ENCODE results near the gene DRC7. TPM values are rescaled to one million over a fixed set of nuclear protein-coding genes. Genes with fewer than 3 reads are reported as not detected.

The DRC7 gene
- total and polyA plus RNA-seq, 10 of the 15 experiments (the other 5 are each of a cell fraction or from before 2014, with no cell fraction given): 0.06 to 0.49 (median 0.14) TPM; not detected in 4

- peak; percentile 85 for TF ChIP-seq EED (IDR thresholded peaks at IDR 0.05; ENCODE audit: low read depth)
- peak; percentile 63; the same call in 1 of the 2 replicates for TF ChIP-seq MTA2 (IDR thresholded peaks at IDR 0.05; ENCODE audit: low read depth)
- no peak for TF ChIP-seq SMAD1 (IDR thresholded peaks at IDR 0.05; ENCODE audit: low read depth, partially characterized antibody)
- no peak for TF ChIP-seq MYC (IDR thresholded peaks at IDR 0.05; ENCODE audit: insufficient read depth, insufficient read length, insufficient replicate concordance, low read length, severe bottlenecking)
- no peak for TF ChIP-seq CEBPB (IDR thresholded peaks at IDR 0.05; ENCODE audit: borderline replicate concordance in 1 of 2, low read depth in 2 of 2, low read length in 2 of 2)
- 0 out of 2 replicates have a peak, but pooled peaks have one; percentile 9 for TF ChIP-seq PAX5 (IDR thresholded peaks at IDR 0.05; ENCODE audit: borderline replicate concordance, low read depth, low read length)
- no peak for TF ChIP-seq PKNOX1 (IDR thresholded peaks at IDR 0.05)
- TF ChIP-seq EP300 (IDR thresholded peaks at IDR 0.05; ENCODE audit: borderline replicate concordance in 1 of 2, control insufficient read depth in 1 of 2, low read depth in 2 of 2, low read length in 2 of 2): 0 out of 4 replicates have a peak, but pooled peaks of 1 of the 2 experiments have one; percentile 42
- TF ChIP-seq HDAC6 (IDR thresholded peaks at IDR 0.05; ENCODE audit: unreplicated experiment): no peak
- no peak for TF ChIP-seq ZNF24 (IDR thresholded peaks at IDR 0.05)
- no peak for TF ChIP-seq RFX5 (IDR thresholded peaks at IDR 0.05; ENCODE audit: low read depth, low read length)
- TF ChIP-seq MYB (IDR thresholded peaks at IDR 0.05; ENCODE audit: borderline replicate concordance, low read depth, low read length): no peak
- no peak for TF ChIP-seq POU2F2 (IDR thresholded peaks at IDR 0.05; ENCODE audit: borderline replicate concordance, low read depth, low read length)
- TF ChIP-seq SMC3 (IDR thresholded peaks at IDR 0.05; ENCODE audit: borderline replicate concordance, low read length): no peak
- TF ChIP-seq ETV6 (conservative IDR thresholded peaks at IDR 0.05 in 1 of 2, IDR thresholded peaks at IDR 0.05 in 1 of 2; ENCODE audit: borderline replicate concordance in 1 of 2, low read depth in 1 of 2): peak in 1 of 2 experiments; percentile 93; a peak in 2 of 4 replicates
- no peak for TF ChIP-seq EZH2 (IDR thresholded peaks at IDR 0.05; ENCODE audit: borderline replicate concordance, control insufficient read depth, low read depth, low read length)
- TF ChIP-seq RUNX3 (IDR thresholded peaks at IDR 0.05; ENCODE audit: low read length): peak; percentile 73
- no peak for TF ChIP-seq SMAD5 (IDR thresholded peaks at IDR 0.05; ENCODE audit: low read depth)
- TF ChIP-seq SPI1 (IDR thresholded peaks at IDR 0.05; ENCODE audit: borderline replicate concordance, insufficient read depth, low read depth, low read length): peak; percentile 81
- no peak for TF ChIP-seq MEF2B (IDR thresholded peaks at IDR 0.05; ENCODE audit: partially characterized antibody, poor library complexity, severe bottlenecking)
- no peak for TF ChIP-seq ZBTB33 (IDR thresholded peaks at IDR 0.05)
- TF ChIP-seq, protein P1, sequence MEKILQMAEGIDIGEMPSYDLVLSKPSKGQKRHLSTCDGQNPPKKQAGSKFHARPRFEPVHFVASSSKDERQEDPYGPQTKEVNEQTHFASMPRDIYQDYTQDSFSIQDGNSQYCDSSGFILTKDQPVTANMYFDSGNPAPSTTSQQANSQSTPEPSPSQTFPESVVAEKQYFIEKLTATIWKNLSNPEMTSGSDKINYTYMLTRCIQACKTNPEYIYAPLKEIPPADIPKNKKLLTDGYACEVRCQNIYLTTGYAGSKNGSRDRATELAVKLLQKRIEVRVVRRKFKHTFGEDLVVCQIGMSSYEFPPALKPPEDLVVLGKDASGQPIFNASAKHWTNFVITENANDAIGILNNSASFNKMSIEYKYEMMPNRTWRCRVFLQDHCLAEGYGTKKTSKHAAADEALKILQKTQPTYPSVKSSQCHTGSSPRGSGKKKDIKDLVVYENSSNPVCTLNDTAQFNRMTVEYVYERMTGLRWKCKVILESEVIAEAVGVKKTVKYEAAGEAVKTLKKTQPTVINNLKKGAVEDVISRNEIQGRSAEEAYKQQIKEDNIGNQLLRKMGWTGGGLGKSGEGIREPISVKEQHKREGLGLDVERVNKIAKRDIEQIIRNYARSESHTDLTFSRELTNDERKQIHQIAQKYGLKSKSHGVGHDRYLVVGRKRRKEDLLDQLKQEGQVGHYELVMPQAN (conservative IDR thresholded peaks at IDR 0.05): no peak
- no peak; the same call in 1 of the 2 replicates for TF ChIP-seq GATAD2B (conservative IDR thresholded peaks at IDR 0.05; ENCODE audit: low read depth)
- TF ChIP-seq IRF4 (IDR thresholded peaks at IDR 0.05; ENCODE audit: low read depth, low read length): peak; percentile 35; the same call in 1 of the 2 replicates
- no peak for TF ChIP-seq ZNF217 (IDR thresholded peaks at IDR 0.05)
- TF ChIP-seq CHD1 (IDR thresholded peaks at IDR 0.05; ENCODE audit: low read depth, low read length): no peak
Observed at GRCh38 chr16:57648125-57648524, 46.5 kb upstream of the DRC7 start (continued).
